SH-SY5Y (cell line): ENCODE measurements around the gene CRYBA2.

Experiments used
- GATA2 ChIP-seq: IDR thresholded peaks from 2 replicates; pipeline ENCODE4 v1.6.1; 2011; ENCODE audit warnings: mild to moderate bottlenecking, low read depth, low read length
- GATA3 ChIP-seq: IDR thresholded peaks from 2 replicates; pipeline ENCODE4 v1.6.1; 2011; ENCODE audit warnings: low read depth, mild to moderate bottlenecking, low read length, moderate library complexity

DNA sequence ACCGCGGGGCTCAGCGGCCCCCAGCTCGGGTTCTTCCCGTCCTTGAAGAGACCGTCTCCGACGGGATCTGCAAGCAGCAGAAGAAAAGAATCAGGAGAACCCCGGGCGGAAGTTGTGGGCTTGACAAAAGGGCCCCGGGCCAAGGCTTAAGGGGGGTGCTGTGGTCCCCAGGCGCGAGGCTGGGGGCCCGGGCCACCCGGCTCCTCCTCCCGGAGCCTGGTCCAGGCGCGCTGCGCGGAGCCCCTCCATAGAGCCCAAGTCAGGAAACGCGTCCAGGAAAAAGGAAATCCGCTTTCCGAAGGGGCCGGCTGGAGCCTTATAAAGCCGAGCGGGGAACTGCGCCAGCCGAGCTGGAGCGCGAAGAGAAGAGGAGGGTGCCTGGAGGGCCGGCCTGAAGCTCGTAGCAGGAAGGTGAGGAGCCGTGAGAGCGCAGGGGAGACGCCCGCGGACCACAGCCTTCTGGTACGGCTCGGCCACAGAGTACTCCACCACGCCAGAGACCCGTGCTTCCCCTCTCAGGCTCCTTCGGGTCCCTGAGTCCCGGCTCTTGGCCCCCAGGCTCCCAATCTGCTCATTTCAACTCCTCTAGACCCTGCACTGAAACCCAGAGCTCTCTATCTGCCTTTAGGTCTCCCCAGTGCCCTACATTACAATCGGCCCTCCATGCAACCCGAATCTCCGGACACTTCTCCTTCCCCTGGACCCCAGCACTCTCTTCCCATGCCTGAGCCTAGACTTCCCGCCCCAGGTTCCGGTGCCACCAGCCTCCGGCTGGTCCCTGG lies 8.8 kb downstream of the CRYBA2 start:
- TF ChIP-seq GATA2, result no peak; the same call in 1 of the 2 replicates
- TF ChIP-seq GATA3, result no peak
